ENCODE data around the gene CETP. TPM values are rescaled to one million over a fixed set of nuclear protein-coding genes. Genes with fewer than 3 reads are reported as not detected.

The CETP gene
- total RNA-seq, 4 donors from 2014 or later, result 0.52 to 0.79 TPM; not detected in 2

GRCh38 chr16:57022445-57022844 lies 60.7 kb downstream of the CETP start:
- TF ChIP-seq, protein P1, sequence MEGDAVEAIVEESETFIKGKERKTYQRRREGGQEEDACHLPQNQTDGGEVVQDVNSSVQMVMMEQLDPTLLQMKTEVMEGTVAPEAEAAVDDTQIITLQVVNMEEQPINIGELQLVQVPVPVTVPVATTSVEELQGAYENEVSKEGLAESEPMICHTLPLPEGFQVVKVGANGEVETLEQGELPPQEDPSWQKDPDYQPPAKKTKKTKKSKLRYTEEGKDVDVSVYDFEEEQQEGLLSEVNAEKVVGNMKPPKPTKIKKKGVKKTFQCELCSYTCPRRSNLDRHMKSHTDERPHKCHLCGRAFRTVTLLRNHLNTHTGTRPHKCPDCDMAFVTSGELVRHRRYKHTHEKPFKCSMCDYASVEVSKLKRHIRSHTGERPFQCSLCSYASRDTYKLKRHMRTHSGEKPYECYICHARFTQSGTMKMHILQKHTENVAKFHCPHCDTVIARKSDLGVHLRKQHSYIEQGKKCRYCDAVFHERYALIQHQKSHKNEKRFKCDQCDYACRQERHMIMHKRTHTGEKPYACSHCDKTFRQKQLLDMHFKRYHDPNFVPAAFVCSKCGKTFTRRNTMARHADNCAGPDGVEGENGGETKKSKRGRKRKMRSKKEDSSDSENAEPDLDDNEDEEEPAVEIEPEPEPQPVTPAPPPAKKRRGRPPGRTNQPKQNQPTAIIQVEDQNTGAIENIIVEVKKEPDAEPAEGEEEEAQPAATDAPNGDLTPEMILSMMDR (IDR thresholded peaks at IDR 0.05), result no peak
- TF ChIP-seq POLR2A (IDR thresholded peaks at IDR 0.05), result no peak
- DNase-seq (ENCODE audit: low spot score in 2 of 2), result no peak
- intact Hi-C loops (cut with DNase I; ENCODE audit: low total_unique reads), result no loop called here
- 95 to 98% methylated on average over 7 of the region's 7 CpGs for WGBS, 2 donors
- H3K4me3 ChIP-seq (ENCODE audit: low read depth, poor library complexity, severe bottlenecking), result no peak overlapping the region

- TF ChIP-seq, protein P1 (IDR thresholded peaks at IDR 0.05), result no peak
- no peak for TF ChIP-seq POLR2A (IDR thresholded peaks at IDR 0.05)
- H3K4me3 ChIP-seq (ENCODE audit: low read depth, poor library complexity, severe bottlenecking), result no peak overlapping the region
- intact Hi-C loops (cut with DNase I; ENCODE audit: low total_unique reads), result no loop called here
- no peak for DNase-seq (ENCODE audit: low spot score in 2 of 2)
- WGBS, 2 donors, result 89 to 93% methylated on average over 8 of the region's 8 CpGs
These were observed 61.9 kb downstream of the CETP start for GRCh38 chr16:57023541-57024249.

DNA sequence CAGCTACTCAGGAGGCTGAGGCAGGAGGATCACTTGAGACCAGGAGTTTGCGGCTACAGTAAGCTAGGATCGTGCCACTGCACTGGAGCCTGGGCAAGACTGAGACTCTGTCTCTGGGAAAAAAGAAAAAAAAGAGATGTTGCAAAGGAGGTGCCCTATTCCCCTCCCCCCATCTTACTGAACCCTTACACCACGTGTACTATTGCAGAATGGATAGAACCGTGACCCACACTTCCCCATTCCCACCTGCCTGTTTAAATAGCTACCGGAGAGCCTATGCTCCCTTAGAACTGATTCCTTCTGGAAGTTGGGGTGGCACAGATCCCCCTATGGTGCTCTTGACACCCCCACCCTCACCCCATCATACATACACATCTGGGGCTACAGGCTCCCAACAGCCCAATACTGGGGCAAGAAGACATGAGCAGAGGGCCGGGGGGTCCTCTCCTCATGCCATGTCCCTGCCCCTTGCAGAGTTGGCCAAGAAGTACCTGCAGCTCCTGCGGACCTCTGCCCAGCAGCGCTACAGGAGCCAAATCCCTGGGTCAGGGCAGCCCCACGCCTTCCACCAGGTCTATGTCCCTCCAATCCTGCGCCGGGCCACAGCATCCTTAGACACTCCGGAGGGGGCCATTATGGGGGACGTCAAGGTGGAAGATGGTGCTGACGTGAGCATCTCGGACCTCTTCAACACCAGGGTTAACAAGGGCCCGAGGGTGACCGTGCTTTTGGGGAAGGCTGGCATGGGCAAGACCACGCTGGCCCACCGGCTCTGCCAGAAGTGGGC lies 63.3 kb downstream of the CETP start:
- TF ChIP-seq POLR2A (IDR thresholded peaks at IDR 0.05), result no peak
- TF ChIP-seq, protein P1 (IDR thresholded peaks at IDR 0.05), result no peak
- WGBS, 2 donors, result 88 to 89% methylated on average over 18 to 19 of the region's 19 CpGs
- DNase-seq (ENCODE audit: low spot score in 2 of 2), result no peak
- H3K4me3 ChIP-seq (ENCODE audit: low read depth, poor library complexity, severe bottlenecking), result no peak overlapping the region
- intact Hi-C loops (cut with DNase I; ENCODE audit: low total_unique reads), result no loop called here

- no peak for DNase-seq (ENCODE audit: low spot score in 2 of 2)
- intact Hi-C loops (cut with DNase I; ENCODE audit: low total_unique reads), result no loop called here
- TF ChIP-seq, protein P1 (IDR thresholded peaks at IDR 0.05), result no peak
- no peak for TF ChIP-seq POLR2A (IDR thresholded peaks at IDR 0.05)
- 84 to 90% methylated on average over 21 of the region's 21 CpGs for WGBS, 2 donors
- H3K4me3 ChIP-seq (ENCODE audit: low read depth, poor library complexity, severe bottlenecking), result no peak overlapping the region
These were observed 64.4 kb downstream of the CETP start for GRCh38 chr16:57025941-57026777.

DNA sequence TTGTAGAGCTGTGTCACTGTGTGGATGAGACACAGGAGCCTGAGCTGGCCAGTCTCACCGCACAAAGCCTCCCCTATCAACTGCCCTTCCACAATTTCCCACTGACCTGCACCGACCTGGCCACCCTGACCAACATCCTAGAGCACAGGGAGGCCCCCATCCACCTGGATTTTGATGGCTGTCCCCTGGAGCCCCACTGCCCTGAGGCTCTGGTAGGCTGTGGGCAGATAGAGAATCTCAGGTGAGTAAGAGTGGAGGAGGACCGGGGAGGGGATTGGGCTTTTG lies 65.0 kb downstream of the CETP start:
- TF ChIP-seq, protein P1 (IDR thresholded peaks at IDR 0.05), result no peak
- TF ChIP-seq POLR2A (IDR thresholded peaks at IDR 0.05), result no peak
- intact Hi-C loops (cut with DNase I; ENCODE audit: low total_unique reads), result no loop called here
- DNase-seq (ENCODE audit: low spot score in 2 of 2), result no peak
- whole genome bisulfite sequencing, 2 donors, result 91 to 95% methylated on average over 3 of the region's 3 CpGs
- no peak overlapping the region for H3K4me3 ChIP-seq (ENCODE audit: low read depth, poor library complexity, severe bottlenecking)

Measured in lower leg skin (tissue), 4 donors.